Activated naive CD4-positive, alpha-beta T cell treated with anti-CD3 and anti-CD28 coated beads for 36 hours (primary cell): ENCODE results near the gene USP46. TPM values are rescaled to one million over a fixed set of nuclear protein-coding genes. Genes with fewer than 3 reads are reported as not detected.

ENCODE experiments used
- CTCF ChIA-PET: fragments of 350-600 bp; sonication (Branson Sonifier 250); formaldehyde crosslinking; loops from one replicate; lab custom pipeline; 2021; ENCODE audit warnings: antibody characterized with exemption; lab: Charles Lee
- DNase-seq: peaks from one replicate; pipeline ENCODE4 v3.0.0-alpha.2; 2020
- H3K27ac Mint-ChIP-seq: one replicate; pipeline ENCODE4 v1.8.0; 2021; ENCODE audit warnings: mild to moderate bottlenecking, mixed read lengths
- H3K27me3 Mint-ChIP-seq: one replicate; pipeline ENCODE4 v1.8.0; 2021; ENCODE audit warnings: low read depth, mixed read lengths
- H3K36me3 Mint-ChIP-seq: one replicate; pipeline ENCODE4 v1.8.0; 2021; ENCODE audit warnings: low read depth, mixed read lengths
- H3K4me1 Mint-ChIP-seq: one replicate; pipeline ENCODE4 v1.8.0; 2021; ENCODE audit warnings: low read depth, mixed read lengths
- H3K4me3 Mint-ChIP-seq: one replicate; pipeline ENCODE4 v1.8.0; 2021; ENCODE audit warnings: mild to moderate bottlenecking, moderate library complexity, mixed read lengths
- H3K9me3 Mint-ChIP-seq: one replicate; pipeline ENCODE4 v1.8.0; 2021; ENCODE audit warnings: mixed read lengths
- intact Hi-C: fragments of 100-400 bp; cut with micrococcal nuclease; formaldehyde crosslinking; loops from one replicate; pipeline ENCODE4 v1.15.1; 2023
- total RNA-seq, 2 experiments: library from RNA; stranded (reverse); gene quantifications; one replicate each; pipeline ENCODE4 v1.2.3, GENCODE V29; 2021

Gene USP46
- total RNA-seq, 2 experiments from 2014 or later, result 1.7 to 1.9 TPM

DNA sequence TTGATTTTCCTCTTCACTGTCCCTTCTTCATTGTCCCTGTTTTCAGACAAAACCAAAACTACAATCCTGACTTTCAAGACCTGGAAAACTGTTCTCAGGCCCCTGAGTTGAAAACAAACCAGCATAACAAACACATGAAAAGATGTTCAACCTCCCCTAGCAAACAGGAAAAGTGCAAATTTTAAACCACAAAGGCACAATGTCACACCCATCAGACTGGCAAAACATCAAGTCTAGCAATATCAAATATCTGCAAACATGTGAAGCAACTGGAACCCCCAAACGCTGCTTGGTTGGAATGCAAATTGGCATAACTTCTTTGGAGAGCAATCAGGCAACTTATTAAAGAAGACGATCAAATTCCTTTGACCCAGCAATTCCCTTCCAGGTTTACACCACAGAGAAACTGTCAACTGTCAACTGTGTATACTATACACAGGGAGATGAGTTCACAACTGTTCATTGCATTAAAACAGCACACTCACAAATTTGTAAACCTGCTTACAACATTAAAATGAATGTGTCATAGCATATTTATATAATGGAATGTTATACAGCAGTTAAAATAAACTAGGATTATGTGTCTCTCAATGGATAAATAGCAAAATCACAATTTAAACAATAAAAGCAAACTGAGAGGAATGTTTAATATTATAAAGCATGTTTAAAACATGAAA, 7.0 kb downstream of the USP46 start:
- intact Hi-C loops, result no loop called here
- Mint-ChIP-seq H3K4me1 (peaks cover 8% of the 10 kb centered on the region), H3K27ac (no peak overlapping the region), H3K36me3 (peaks cover 3% of the 10 kb centered on the region), H3K9me3 (peaks cover 1% of the 10 kb centered on the region), H3K4me3 (no peak overlapping the region), H3K27me3 (peaks cover 7% of the 10 kb centered on the region)
- DNase-seq, result no peak
- CTCF ChIA-PET, result no interaction called here

DNA sequence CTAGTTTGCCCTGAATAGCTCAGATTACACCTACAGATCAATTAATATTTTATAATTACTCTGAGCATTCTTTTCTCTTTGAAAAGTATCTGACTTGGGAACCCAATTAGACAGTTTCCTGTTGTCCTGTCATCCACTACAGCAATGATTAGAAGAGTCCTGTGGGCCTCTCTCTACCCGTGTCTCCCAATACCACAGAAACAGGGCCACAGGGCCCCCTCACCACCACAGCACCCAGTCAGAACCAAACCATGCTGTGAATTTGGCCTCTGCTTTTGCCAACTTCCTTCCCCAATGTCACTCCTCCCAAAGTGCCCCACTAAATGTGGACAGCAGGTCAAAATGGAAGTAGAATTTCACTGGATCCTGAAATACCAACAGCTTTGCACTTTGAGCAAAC, 10.3 kb downstream of the USP46 start:
- peaks cover 3% of the 10 kb centered on the region for H3K36me3 Mint-ChIP-seq

DNA sequence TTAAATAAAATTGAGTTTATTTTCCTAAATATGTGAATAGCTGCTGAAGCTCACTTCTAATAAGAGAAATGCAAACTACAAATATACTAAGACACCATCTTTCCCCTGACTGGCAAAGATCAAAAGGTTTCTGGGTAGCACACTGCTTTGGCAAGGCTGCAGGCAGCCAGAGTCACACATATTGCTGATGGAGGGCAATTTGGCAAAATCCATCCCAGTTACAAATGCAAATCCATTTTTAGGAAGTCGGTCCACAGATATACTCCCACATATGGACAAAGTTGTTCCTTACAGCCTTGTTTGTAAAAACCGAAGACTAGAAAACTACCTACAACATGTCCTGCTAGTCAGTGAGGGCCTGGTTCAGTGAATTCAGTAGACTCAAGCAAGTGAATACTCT, 12.4 kb downstream of the USP46 start:
- intact Hi-C loops, result loop anchor here (10.0 kb wide), 1 partner anchor 488 kb away; no protein-coding TSS in a partner anchor
- no peak overlapping the region for H3K4me3 Mint-ChIP-seq
- H3K36me3 Mint-ChIP-seq, result peaks cover 2% of the 10 kb centered on the region
- H3K27ac Mint-ChIP-seq, result no peak overlapping the region
- H3K9me3 Mint-ChIP-seq, result no peaks in the 10 kb centered on the region
- peaks cover 9% of the 10 kb centered on the region for H3K4me1 Mint-ChIP-seq
- DNase-seq, result no peak
- H3K27me3 Mint-ChIP-seq, result no peaks in the 10 kb centered on the region
- CTCF ChIA-PET, result no interaction called here

More for the DNA sequence above, 10.3 kb downstream of the USP46 start:
- H3K9me3 Mint-ChIP-seq, result peaks cover 1% of the 10 kb centered on the region
- H3K4me1 Mint-ChIP-seq, result peaks cover 8% of the 10 kb centered on the region
- DNase-seq, result no peak
- no peak overlapping the region for H3K27ac Mint-ChIP-seq
- CTCF ChIA-PET, result no interaction called here
- no peak overlapping the region for H3K4me3 Mint-ChIP-seq
- intact Hi-C loops, result loop anchor here (10.0 kb wide), 1 partner anchor 486 kb away; no protein-coding TSS in a partner anchor
- H3K27me3 Mint-ChIP-seq, result no peaks in the 10 kb centered on the region

DNA sequence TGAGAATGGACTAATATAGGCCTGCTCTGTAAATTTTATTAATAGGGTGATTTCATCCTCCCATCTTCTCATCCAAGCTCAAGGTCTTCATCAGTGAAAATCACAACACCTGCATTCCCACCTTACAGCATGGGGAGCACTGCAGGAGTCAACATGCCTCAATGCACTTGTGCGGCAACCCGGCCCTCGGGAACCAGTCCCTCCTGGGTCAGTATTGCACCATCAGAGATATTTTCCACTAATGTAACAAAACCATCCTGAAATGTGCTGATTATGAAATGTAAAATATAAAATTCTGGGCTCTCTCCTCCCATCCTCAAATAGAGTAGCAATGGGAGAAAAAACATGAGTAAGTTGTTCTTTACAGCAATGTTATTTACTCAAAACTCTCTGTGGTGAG, 13.0 kb downstream of the USP46 start:
- CTCF ChIA-PET, result no interaction called here
- no peak overlapping the region for H3K4me3 Mint-ChIP-seq
- H3K4me1 Mint-ChIP-seq, result peaks cover 15% of the 10 kb centered on the region
- intact Hi-C loops, result loop anchor here (10.0 kb wide), 1 partner anchor 489 kb away; no protein-coding TSS in a partner anchor
- H3K36me3 Mint-ChIP-seq, result peaks cover 2% of the 10 kb centered on the region
- no peak for DNase-seq
- H3K9me3 Mint-ChIP-seq, result no peaks in the 10 kb centered on the region
- H3K27ac Mint-ChIP-seq, result no peak overlapping the region
- no peaks in the 10 kb centered on the region for H3K27me3 Mint-ChIP-seq

DNA sequence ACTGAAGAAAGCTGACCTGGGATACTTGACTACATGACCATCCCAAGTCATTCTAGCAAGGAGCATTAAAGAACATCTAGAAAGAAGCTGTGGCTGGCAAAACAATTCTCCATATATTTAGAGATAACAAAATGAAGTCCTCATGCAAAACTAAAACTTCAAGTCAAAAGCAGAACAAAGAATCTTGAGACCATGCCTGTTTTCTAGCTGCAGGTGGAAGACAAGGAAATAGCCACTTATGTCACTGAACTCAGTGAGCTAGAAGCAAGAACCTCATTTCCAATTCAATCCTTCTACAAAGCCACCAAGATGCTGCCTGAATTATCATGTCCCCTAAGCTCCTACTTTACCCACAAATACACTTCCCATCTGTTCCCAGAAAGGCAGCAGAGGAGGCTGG, 13.8 kb downstream of the USP46 start:
- Mint-ChIP-seq H3K4me1 (peaks cover 15% of the 10 kb centered on the region), H3K27ac (no peak overlapping the region), H3K27me3 (no peaks in the 10 kb centered on the region), H3K4me3 (no peak overlapping the region), H3K36me3 (peaks cover 2% of the 10 kb centered on the region), H3K9me3 (no peaks in the 10 kb centered on the region)
- CTCF ChIA-PET, result no interaction called here
- DNase-seq, result no peak
- intact Hi-C loops, result loop anchor here (10.0 kb wide), 1 partner anchor 490 kb away; no protein-coding TSS in a partner anchor

DNA sequence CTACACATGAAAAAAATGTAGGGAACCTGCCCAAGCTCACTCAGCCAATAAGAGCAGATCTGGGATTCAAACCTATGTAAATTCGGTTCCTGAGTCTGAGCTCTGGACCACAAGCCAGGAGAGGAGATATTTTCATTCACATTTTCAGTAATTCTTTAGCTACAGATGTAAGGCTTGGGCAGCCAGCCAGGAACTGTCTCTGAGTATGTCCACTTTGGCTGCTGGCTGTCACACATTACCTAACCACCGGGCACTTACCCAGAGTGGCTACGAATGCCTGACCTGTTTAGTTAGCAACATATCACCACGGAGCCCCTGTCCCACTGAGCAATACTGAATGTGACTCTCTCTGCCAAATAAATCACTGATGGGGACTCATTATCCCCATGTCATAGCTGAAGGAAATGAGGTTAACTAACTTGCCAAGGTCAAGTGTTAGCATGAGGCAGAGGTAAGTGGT, 15.3 kb downstream of the USP46 start:
- intact Hi-C loops, result loop anchor here (10.0 kb wide), 1 partner anchor 491 kb away; no protein-coding TSS in a partner anchor
- CTCF ChIA-PET, result no interaction called here
- Mint-ChIP-seq H3K4me3 (no peak overlapping the region), H3K9me3 (no peaks in the 10 kb centered on the region), H3K27me3 (no peaks in the 10 kb centered on the region), H3K4me1 (peaks cover 12% of the 10 kb centered on the region), H3K36me3 (no peaks in the 10 kb centered on the region), H3K27ac (no peak overlapping the region)
- DNase-seq, result no peak

DNA sequence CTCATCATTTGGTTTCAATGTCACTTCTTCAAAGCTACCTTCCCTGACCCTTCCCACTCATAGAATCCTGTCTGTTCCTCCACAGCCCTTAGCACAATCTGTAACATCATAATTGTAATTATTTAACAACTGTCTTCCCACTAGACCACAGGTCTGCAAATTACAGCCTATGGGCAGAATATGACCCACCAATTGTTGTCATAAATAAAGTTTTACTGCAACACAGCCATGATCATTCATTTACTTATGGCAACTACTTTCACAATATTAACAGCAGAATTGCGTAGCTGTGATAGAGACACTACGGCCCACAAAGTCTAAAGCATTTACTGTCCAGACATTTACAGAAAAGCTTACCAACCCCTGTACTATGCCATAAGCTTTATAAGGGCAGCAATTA, 15.9 kb downstream of the USP46 start:
- CTCF ChIA-PET, result interaction anchor here (0.7 kb wide), 1 partner anchor 97 kb away, joined by 3 read pairs; no protein-coding TSS in a partner anchor
- H3K4me1 Mint-ChIP-seq, result peaks cover 12% of the 10 kb centered on the region

DNA sequence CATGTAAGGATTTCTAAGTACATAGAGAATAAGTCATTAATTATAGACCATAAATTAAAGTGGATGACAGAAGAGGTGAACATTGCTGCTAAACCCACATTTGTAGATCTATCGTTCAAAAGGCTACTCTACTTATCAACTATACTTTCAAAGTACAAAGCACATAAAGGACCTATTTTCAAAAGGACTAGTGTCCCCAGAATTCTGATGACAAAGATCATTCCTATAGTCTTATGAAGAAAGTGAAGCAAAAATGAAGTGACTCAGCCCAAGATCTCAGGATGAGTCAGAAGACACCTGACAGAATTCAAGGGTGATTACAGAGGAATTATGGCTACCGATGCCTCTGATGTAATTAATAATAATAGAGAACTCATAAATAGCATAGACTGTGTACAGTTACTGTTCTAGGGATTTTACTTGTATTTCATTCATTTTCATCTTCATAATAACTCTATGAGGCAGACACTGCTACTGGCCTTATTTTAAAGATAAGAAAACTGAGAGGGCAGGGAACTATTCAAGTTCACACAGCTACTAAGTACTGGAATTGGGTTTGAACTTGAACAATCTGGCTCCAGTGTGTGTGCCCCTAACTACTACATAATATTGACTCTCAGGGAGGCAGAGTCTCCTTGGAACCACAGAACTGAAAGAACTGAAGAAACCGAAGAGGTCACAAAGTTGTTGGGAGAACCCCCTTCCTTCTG, 17.1 kb downstream of the USP46 start:
- Mint-ChIP-seq H3K27me3 (no peaks in the 10 kb centered on the region), H3K4me1 (peaks cover 12% of the 10 kb centered on the region), H3K4me3 (no peak overlapping the region), H3K9me3 (no peaks in the 10 kb centered on the region), H3K36me3 (no peaks in the 10 kb centered on the region), H3K27ac (no peak overlapping the region)
- peak; percentile 29 for DNase-seq
- intact Hi-C loops, result loop anchor here (1.0 to 10.0 kb wide), 3 partner anchors 17 to 493 kb away; partner anchors contain the start of gene USP46
- CTCF ChIA-PET, result no interaction called here

More for the DNA sequence above, 15.9 kb downstream of the USP46 start:
- H3K4me3 Mint-ChIP-seq, result no peak overlapping the region
- H3K27ac Mint-ChIP-seq, result no peak overlapping the region
- H3K9me3 Mint-ChIP-seq, result no peaks in the 10 kb centered on the region
- DNase-seq, result no peak
- intact Hi-C loops, result loop anchor here (10.0 kb wide), 1 partner anchor 492 kb away; no protein-coding TSS in a partner anchor
- no peaks in the 10 kb centered on the region for H3K36me3 Mint-ChIP-seq
- no peaks in the 10 kb centered on the region for H3K27me3 Mint-ChIP-seq

DNA sequence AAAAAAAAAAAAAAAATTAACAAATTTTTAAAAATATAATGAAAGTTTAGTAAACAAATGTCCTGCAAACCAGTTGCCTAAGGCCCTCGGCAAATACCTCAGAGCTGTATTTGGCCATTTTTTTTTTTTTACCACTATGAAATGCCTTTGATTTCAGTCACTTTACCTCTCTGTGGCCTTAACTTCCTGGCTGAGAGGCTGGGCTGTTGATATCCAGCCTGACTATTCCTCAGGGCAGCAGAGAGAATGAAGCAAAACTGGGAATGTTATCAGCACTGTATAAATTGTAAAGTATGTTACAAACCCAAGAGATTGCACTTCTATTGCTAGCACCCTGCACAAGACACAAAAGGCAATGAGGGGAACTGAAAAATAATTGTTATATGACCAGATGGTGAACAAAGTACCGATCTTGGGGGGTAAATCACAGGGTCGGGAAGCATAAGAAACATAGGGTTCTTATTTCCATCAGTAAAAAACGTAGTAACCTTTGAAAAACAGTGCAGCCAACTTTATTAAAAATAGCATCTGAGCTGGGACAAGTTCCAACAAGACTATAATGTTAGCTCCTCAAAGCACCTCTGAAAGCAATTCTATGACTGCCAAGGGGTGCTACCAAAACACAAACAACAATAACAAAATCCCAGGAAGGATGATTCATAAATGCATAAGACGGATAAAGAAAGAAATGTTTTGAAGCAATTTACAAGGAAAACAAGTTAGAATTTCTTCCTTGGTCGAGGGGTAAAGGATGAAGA, 18.1 kb downstream of the USP46 start:
- H3K4me3 Mint-ChIP-seq, result no peak overlapping the region
- H3K27me3 Mint-ChIP-seq, result no peaks in the 10 kb centered on the region
- intact Hi-C loops, result loop anchor here (10.0 kb wide), 1 partner anchor 494 kb away; no protein-coding TSS in a partner anchor
- no peak for DNase-seq
- no peaks in the 10 kb centered on the region for H3K9me3 Mint-ChIP-seq
- no peaks in the 10 kb centered on the region for H3K36me3 Mint-ChIP-seq
- CTCF ChIA-PET, result no interaction called here
- H3K4me1 Mint-ChIP-seq, result peaks cover 12% of the 10 kb centered on the region
- no peak overlapping the region for H3K27ac Mint-ChIP-seq

DNA sequence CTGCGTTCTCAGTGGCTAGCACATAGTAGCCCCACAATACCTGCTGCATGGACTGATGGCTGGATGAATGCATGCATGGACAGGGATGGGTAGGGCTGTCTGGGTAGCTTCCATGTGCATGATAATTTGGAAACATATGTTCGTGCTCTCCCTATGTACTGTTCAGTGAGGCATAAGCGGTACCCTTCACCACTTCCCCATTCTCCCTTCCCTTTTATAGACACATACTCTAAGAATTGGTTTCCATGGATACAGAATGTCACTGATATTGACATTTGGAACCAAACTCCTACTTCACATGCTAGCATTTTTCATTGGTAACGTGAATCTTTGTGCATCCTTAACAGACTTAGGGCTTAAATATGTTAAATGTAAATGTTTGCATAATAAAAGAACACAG, 20.4 kb downstream of the USP46 start:
- CTCF ChIA-PET, result no interaction called here
- H3K27ac Mint-ChIP-seq, result no peak overlapping the region
- no peak for DNase-seq
- H3K36me3 Mint-ChIP-seq, result no peaks in the 10 kb centered on the region
- intact Hi-C loops, result no loop called here
- H3K9me3 Mint-ChIP-seq, result no peaks in the 10 kb centered on the region
- no peaks in the 10 kb centered on the region for H3K27me3 Mint-ChIP-seq
- peaks cover 12% of the 10 kb centered on the region for H3K4me1 Mint-ChIP-seq
- H3K4me3 Mint-ChIP-seq, result no peak overlapping the region

DNA sequence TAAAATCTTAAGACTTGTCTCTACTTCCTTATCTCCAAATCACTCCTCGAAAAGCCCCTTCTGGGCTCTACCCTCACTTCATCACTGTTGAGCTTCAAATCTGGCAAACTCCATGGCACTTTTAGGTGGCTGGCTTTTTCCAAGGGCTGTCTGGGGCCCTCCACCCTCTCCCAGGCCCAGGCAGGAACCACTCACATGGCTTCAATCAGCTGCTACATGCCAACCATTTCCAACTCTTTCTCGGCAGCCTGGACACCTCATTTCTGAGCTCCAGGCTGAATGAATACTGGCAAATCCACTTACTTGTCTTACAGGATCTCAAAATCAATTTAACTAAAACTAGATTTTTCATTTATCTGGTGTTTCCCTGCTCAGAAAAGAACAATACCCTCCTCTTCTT, 22.0 kb downstream of the USP46 start:
- no peak overlapping the region for H3K4me3 Mint-ChIP-seq
- intact Hi-C loops, result no loop called here
- H3K27me3 Mint-ChIP-seq, result no peaks in the 10 kb centered on the region
- H3K36me3 Mint-ChIP-seq, result no peaks in the 10 kb centered on the region
- no peaks in the 10 kb centered on the region for H3K9me3 Mint-ChIP-seq
- no peak overlapping the region for H3K27ac Mint-ChIP-seq
- H3K4me1 Mint-ChIP-seq, result peaks cover 9% of the 10 kb centered on the region
- CTCF ChIA-PET, result no interaction called here
- no peak for DNase-seq

DNA sequence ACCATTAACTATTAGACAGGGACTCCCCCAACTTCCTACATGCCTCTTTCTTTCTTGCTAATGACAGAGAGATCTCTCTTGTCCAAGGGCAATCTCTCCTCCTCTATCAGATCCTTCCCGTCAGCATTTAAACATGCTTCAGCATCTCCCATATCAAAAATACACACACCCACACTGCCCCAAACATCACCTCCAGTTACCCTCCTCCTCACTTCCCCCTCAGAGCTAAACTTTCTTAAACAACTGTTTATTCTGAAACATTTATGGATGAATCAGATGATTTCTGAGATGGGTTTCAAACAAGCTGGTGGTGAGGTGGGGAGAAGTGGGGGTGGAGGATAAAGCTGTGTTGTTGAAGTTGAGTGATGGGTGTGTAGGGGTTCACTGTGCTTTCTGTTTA, 23.5 kb downstream of the USP46 start:
- no peak overlapping the region for H3K27ac Mint-ChIP-seq
- DNase-seq, result no peak
- H3K27me3 Mint-ChIP-seq, result no peaks in the 10 kb centered on the region
- intact Hi-C loops, result no loop called here
- H3K4me3 Mint-ChIP-seq, result no peak overlapping the region
- H3K9me3 Mint-ChIP-seq, result no peaks in the 10 kb centered on the region
- no peaks in the 10 kb centered on the region for H3K4me1 Mint-ChIP-seq
- no peaks in the 10 kb centered on the region for H3K36me3 Mint-ChIP-seq
- CTCF ChIA-PET, result no interaction called here
